Measurements from ENCODE around the gene XYLT1.

DNA sequence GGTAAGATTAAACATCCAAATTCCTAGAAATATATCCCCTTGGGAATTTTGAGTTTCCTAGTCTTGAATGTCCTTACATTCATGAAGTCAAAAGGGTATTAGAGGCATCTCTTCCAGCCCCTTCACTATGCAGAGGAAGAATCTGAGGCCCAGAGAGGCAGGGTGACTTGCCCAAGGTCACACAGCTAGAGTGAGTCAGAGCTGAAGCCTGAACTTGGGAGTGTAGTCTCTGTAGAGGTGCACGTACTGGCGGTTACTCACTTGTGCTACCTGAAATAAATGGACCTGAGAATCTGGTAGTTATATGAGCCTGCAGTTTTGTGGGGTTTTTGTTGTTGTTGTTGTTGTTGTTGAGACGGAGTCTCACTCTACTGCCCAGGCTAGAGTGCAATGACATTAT is 164.0 kb downstream of the XYLT1 start:
- TF ChIP-seq, protein P1, sequence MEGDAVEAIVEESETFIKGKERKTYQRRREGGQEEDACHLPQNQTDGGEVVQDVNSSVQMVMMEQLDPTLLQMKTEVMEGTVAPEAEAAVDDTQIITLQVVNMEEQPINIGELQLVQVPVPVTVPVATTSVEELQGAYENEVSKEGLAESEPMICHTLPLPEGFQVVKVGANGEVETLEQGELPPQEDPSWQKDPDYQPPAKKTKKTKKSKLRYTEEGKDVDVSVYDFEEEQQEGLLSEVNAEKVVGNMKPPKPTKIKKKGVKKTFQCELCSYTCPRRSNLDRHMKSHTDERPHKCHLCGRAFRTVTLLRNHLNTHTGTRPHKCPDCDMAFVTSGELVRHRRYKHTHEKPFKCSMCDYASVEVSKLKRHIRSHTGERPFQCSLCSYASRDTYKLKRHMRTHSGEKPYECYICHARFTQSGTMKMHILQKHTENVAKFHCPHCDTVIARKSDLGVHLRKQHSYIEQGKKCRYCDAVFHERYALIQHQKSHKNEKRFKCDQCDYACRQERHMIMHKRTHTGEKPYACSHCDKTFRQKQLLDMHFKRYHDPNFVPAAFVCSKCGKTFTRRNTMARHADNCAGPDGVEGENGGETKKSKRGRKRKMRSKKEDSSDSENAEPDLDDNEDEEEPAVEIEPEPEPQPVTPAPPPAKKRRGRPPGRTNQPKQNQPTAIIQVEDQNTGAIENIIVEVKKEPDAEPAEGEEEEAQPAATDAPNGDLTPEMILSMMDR (IDR thresholded peaks at IDR 0.05): no peak
- no peak for TF ChIP-seq POLR2A (IDR thresholded peaks at IDR 0.05)

Measured in esophagus squamous epithelium (tissue), 4 donors.